ENCODE results near the gene EPHA2.

EPHA2 gene

DNA sequence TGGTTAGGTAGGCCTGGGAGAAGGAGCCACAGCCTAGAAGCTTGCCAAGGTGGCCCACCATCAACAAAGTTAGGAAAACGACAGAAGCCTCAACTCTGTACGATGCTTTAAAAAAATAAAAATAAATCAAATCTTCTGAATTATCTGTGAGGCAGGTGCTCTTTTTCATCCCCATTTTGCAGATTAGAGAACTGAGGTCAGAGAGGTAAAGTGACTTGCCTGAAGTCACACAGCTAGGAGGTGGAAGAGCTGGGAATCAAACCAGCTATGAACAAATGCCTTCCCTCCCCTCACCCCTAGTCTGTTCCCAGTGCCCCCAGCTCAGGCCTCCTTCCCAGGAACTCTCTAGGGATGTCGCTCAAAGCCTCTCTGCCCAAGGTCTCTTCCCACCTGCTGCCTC, 30.4 kb downstream of the EPHA2 start:
- POLR2A ChIA-PET (ENCODE audit: low non-redundant PET) = no interaction called here
- no peak for TF ChIP-seq CTCF (conservative IDR thresholded peaks at IDR 0.05; ENCODE audit: low read depth)
- CTCF ChIA-PET = interaction anchor here (1.0 kb wide), 1 partner anchor 47 kb away, joined by 5 read pairs; no protein-coding TSS in a partner anchor
- DNase-seq (ENCODE audit: low spot score) = no peak
- peak overlapping the region; percentile 80 for H3K27ac ChIP-seq

- DNase-seq (ENCODE audit: low spot score) = no peak
- POLR2A ChIA-PET (ENCODE audit: low non-redundant PET) = no interaction called here
- CTCF ChIA-PET = no interaction called here
- TF ChIP-seq CTCF (conservative IDR thresholded peaks at IDR 0.05; ENCODE audit: low read depth) = no peak
- H3K27ac ChIP-seq = peak overlapping the region; percentile 80
Observed at GRCh38 chr1:16125088-16125470, 30.8 kb downstream of the EPHA2 start.

DNA sequence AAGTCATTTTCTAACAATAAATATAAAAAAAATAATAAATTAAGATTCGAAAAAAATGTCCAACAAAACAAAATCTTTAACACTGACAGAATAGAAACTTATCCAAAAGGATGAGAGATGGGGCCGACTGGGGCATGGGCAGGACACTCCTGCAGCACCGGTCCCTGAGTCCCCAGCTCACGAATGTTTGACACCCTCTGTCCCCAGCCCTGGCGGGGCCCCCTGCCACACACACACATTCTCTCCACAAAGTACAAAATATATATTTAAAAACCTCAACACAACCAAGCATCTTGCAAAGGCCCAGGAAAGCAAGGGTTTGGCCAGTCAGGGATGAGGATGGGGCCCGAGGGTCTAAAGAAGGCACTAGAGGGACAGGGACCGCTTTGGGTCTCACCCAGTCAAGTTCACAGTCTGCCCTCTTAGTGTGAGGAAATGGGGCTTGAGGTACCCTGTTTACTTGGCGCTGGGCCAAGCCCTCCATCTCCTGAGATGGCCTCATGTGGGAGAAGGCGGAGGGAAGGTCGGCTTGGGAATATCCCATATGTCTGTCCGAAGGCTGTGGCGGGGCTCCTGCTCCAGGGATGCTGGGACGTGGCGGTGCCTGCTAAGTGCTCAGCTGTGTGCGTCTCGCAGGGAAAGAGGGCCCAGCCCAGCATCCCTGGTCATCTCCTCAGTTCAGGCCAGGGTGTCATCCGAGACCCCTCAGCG, 31.3 kb downstream of the EPHA2 start:
- CTCF ChIA-PET = interaction anchor here (0.6 kb wide), 1 partner anchor 999 kb away, joined by 3 read pairs; no protein-coding TSS in a partner anchor
- POLR2A ChIA-PET (ENCODE audit: low non-redundant PET) = no interaction called here
- no peak for TF ChIP-seq CTCF (conservative IDR thresholded peaks at IDR 0.05; ENCODE audit: low read depth)
- H3K27ac ChIP-seq = peak overlapping the region; percentile 80
- DNase-seq (ENCODE audit: low spot score) = no peak

- ChIA-PET POLR2A (ENCODE audit: low non-redundant PET) (no interaction called here), CTCF (interaction anchor here (0.5 to 2.2 kb wide), 4 partner anchors 31 to 248 kb away, joined by 3 to 8 read pairs (median 5); no protein-coding TSS in a partner anchor)
- H3K27ac ChIP-seq = peak overlapping the region; percentile 80
- DNase-seq (ENCODE audit: low spot score) = peak; percentile 62
- TF ChIP-seq CTCF (conservative IDR thresholded peaks at IDR 0.05; ENCODE audit: low read depth) = no peak
Observed at GRCh38 chr1:16122916-16123315, 33.0 kb downstream of the EPHA2 start.

DNA sequence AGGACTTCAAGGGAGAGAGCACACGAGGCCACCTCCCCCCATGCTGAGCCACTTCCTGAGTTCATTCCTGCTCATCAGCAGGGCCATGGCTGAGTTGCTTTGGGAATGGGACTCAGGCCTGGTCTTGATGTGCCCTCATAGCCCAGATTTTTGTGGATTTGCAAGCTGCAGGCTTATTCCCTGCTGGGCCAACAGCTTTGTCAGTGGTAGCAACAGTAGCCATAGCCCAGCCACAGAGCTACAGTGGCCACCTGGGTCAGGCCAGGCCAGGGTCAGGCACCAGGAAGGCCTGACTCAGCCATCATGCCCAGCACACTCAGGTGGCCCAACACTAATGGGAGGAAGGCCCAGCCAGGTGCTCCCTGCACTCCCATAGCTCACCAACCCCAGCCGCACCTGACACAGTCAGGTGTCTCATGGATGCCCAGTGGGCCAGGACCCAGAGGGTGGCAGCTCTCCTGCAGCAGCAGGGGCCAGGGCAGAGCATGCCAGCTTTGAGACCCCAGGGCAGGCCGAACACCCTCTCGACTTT, 33.5 kb downstream of the EPHA2 start:
- H3K27ac ChIP-seq = peak overlapping the region; percentile 80
- no peak for TF ChIP-seq CTCF (conservative IDR thresholded peaks at IDR 0.05; ENCODE audit: low read depth)
- DNase-seq (ENCODE audit: low spot score) = no peak
- CTCF ChIA-PET = interaction anchor here (0.5 to 2.2 kb wide), 4 partner anchors 32 to 247 kb away, joined by 3 to 8 read pairs (median 5); no protein-coding TSS in a partner anchor
- POLR2A ChIA-PET (ENCODE audit: low non-redundant PET) = interaction anchor here (0.7 kb wide), 1 partner anchor 85 kb away, joined by 3 read pairs; no protein-coding TSS in a partner anchor

GRCh38 chr1:16120940-16121410, 34.9 kb downstream of the EPHA2 start:
- TF ChIP-seq CTCF (conservative IDR thresholded peaks at IDR 0.05; ENCODE audit: low read depth) = no peak
- ChIA-PET POLR2A (ENCODE audit: low non-redundant PET) (interaction anchor here (0.6 kb wide), 1 partner anchor 16 kb away, joined by 3 read pairs; no protein-coding TSS in a partner anchor), CTCF (interaction anchor here (0.5 to 2.4 kb wide), 4 partner anchors 11 to 66 kb away, joined by 3 to 11 read pairs (median 4); no protein-coding TSS in a partner anchor)
- H3K27ac ChIP-seq = peak overlapping the region; percentile 80
- no peak for DNase-seq (ENCODE audit: low spot score)
